ENCODE measurements around the gene HOTAIR. TPM values are rescaled to one million over a fixed set of nuclear protein-coding genes. Genes with fewer than 3 reads are reported as not detected.
A peak's percentile ranks its signal among the peaks of the same experiment; 100 is the strongest.

The HOTAIR gene
- total and polyA plus RNA-seq, 2 donors (not counting 1 experiment from before 2014, with no cell fraction given), result not detected

- no peaks in the 10 kb centered on the region for H3K36me3 ChIP-seq (ENCODE audit: control insufficient read depth, insufficient read depth, low read length)
- H3K9ac ChIP-seq (ENCODE audit: insufficient read depth, low read length), result no peak overlapping the region
- no peak overlapping the region for H3K27ac ChIP-seq (ENCODE audit: insufficient read depth, low read length)
- H4K20me1 ChIP-seq (ENCODE audit: control insufficient read depth, extremely low read depth, insufficient read depth, low read length), result no peaks in the 10 kb centered on the region
- H3K79me2 ChIP-seq (ENCODE audit: control insufficient read depth, insufficient read depth, low read length), result no peaks in the 10 kb centered on the region
- TF ChIP-seq CTCF (conservative IDR thresholded peaks at IDR 0.05 in 1 of 2, IDR thresholded peaks at IDR 0.05 in 1 of 2; ENCODE audit: low read depth in 1 of 2, low read length in 2 of 2) (no peak), EZH2 (IDR thresholded peaks at IDR 0.05; ENCODE audit: low read length, missing control alignments) (peak; percentile 67)
- no peak overlapping the region for H3K4me2 ChIP-seq (ENCODE audit: extremely low read depth, insufficient read depth, low read length)
- H3K4me1 ChIP-seq (ENCODE audit: control insufficient read depth, extremely low read depth, insufficient read depth, low read length), result no peaks in the 10 kb centered on the region
- H3K4me3 ChIP-seq (replicated peaks in 1 of 4; ENCODE audit: control extremely low read depth in 1 of 4, insufficient read depth in 1 of 4, low read depth in 3 of 4, low read length in 4 of 4), result no peak overlapping the region
- H3K9me3 ChIP-seq (ENCODE audit: control insufficient read depth, insufficient read depth, low read depth, low read length), result no peaks in the 10 kb centered on the region
- H3K27me3 ChIP-seq (ENCODE audit: control insufficient read depth, insufficient read depth, low read length), result peaks cover 91% of the 10 kb centered on the region
- H2AFZ ChIP-seq (ENCODE audit: low read length), result no peak overlapping the region
- no peak for DNase-seq (ENCODE audit: low read depth in 2 of 2)
Observed at GRCh38 chr12:53981634-53982565, 7.1 kb upstream of the HOTAIR start.

- Histone ChIP-seq H3K4me1 (ENCODE audit: control insufficient read depth, extremely low read depth, insufficient read depth, low read length) (no peaks in the 10 kb centered on the region), H3K36me3 (ENCODE audit: control insufficient read depth, insufficient read depth, low read length) (no peaks in the 10 kb centered on the region), H3K27ac (ENCODE audit: insufficient read depth, low read length) (no peak overlapping the region), H3K27me3 (ENCODE audit: control insufficient read depth, insufficient read depth, low read length) (peaks cover 91% of the 10 kb centered on the region), H3K4me2 (ENCODE audit: extremely low read depth, insufficient read depth, low read length) (no peak overlapping the region), H4K20me1 (ENCODE audit: control insufficient read depth, extremely low read depth, insufficient read depth, low read length) (no peaks in the 10 kb centered on the region), H3K4me3 (replicated peaks in 1 of 4; ENCODE audit: control extremely low read depth in 1 of 4, insufficient read depth in 1 of 4, low read depth in 3 of 4, low read length in 4 of 4) (no peak overlapping the region), H2AFZ (ENCODE audit: low read length) (no peak overlapping the region), H3K79me2 (ENCODE audit: control insufficient read depth, insufficient read depth, low read length) (no peaks in the 10 kb centered on the region), H3K9ac (ENCODE audit: insufficient read depth, low read length) (no peak overlapping the region), H3K9me3 (ENCODE audit: control insufficient read depth, insufficient read depth, low read depth, low read length) (no peaks in the 10 kb centered on the region)
- TF ChIP-seq CTCF (conservative IDR thresholded peaks at IDR 0.05 in 1 of 2, IDR thresholded peaks at IDR 0.05 in 1 of 2; ENCODE audit: low read depth in 1 of 2, low read length in 2 of 2) (no peak), EZH2 (IDR thresholded peaks at IDR 0.05; ENCODE audit: low read length, missing control alignments) (peak; percentile 57)
- DNase-seq (ENCODE audit: low read depth in 2 of 2), result no peak
Observed at GRCh38 chr12:53980802-53981496, 6.2 kb upstream of the HOTAIR start.

DNA sequence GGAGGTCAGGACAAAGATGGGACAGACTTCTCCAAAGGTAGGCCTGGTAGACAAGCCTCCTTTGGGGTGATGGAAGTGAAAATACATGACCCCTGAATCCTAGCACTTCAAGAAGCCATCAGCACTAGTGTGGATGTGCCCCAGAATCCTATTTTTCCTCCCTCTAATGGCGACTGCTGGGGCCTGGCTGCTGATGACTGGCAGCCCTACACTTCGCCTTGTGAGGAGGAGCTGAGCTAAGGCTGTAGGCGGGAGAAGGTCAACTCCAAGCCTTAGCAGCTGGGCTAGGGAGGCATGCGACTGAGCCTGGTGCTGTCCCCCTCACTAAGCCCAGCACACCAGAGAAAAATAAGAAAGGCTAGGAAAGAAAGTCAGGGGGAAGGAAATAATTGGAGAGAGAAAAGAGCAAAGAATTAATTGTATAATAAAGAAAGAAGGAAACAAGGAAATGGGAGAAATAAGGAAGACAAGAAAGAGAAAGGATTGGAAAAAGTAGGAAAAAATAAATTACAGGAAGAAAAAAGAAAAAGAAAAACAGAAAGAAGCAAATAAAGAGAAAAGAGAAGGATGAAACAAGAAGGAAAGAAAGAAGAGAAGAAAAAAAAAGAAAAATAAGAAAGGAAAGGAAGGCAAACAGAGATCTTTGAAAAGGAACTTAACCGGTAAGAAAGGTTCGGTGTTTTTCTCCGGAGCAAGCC is 5.5 kb upstream of the HOTAIR start:
- no peak overlapping the region for H3K9ac ChIP-seq (ENCODE audit: insufficient read depth, low read length)
- no peaks in the 10 kb centered on the region for H3K79me2 ChIP-seq (ENCODE audit: control insufficient read depth, insufficient read depth, low read length)
- H3K4me3 ChIP-seq (replicated peaks in 1 of 4; ENCODE audit: control extremely low read depth in 1 of 4, insufficient read depth in 1 of 4, low read depth in 3 of 4, low read length in 4 of 4), result no peak overlapping the region
- H3K27ac ChIP-seq (ENCODE audit: insufficient read depth, low read length), result no peak overlapping the region
- H3K9me3 ChIP-seq (ENCODE audit: control insufficient read depth, insufficient read depth, low read depth, low read length), result no peaks in the 10 kb centered on the region
- H3K36me3 ChIP-seq (ENCODE audit: control insufficient read depth, insufficient read depth, low read length), result no peaks in the 10 kb centered on the region
- H4K20me1 ChIP-seq (ENCODE audit: control insufficient read depth, extremely low read depth, insufficient read depth, low read length), result no peaks in the 10 kb centered on the region
- TF ChIP-seq CTCF (conservative IDR thresholded peaks at IDR 0.05 in 1 of 2, IDR thresholded peaks at IDR 0.05 in 1 of 2; ENCODE audit: low read depth in 1 of 2, low read length in 2 of 2) (no peak), EZH2 (IDR thresholded peaks at IDR 0.05; ENCODE audit: low read length, missing control alignments) (no peak)
- H2AFZ ChIP-seq (ENCODE audit: low read length), result no peak overlapping the region
- peaks cover 91% of the 10 kb centered on the region for H3K27me3 ChIP-seq (ENCODE audit: control insufficient read depth, insufficient read depth, low read length)
- no peaks in the 10 kb centered on the region for H3K4me1 ChIP-seq (ENCODE audit: control insufficient read depth, extremely low read depth, insufficient read depth, low read length)
- no peak for DNase-seq (ENCODE audit: low read depth in 2 of 2)
- H3K4me2 ChIP-seq (ENCODE audit: extremely low read depth, insufficient read depth, low read length), result no peak overlapping the region
